Trophoblast cell (in vitro differentiated cells and primary cell): Measurements from ENCODE around the gene CUL3.

Experiments
- DNase-seq, 2 donors: peaks; one replicate each; pipeline ENCODE4 v3.0.0-alpha.2; 2016
- H2AFZ ChIP-seq: 2 replicates; pipeline ENCODE4 v1.6.1; 2013; ENCODE audit warnings: low read length, moderate library complexity, mild to moderate bottlenecking; ENCODE audit not compliant: insufficient read depth, poor library complexity
- H2AK5ac ChIP-seq: 2 replicates; pipeline ENCODE4 v1.6.1; 2013; ENCODE audit warnings: mild to moderate bottlenecking, low read length
- H2BK120ac ChIP-seq: 2 replicates; pipeline ENCODE4 v1.6.1; 2013; ENCODE audit warnings: low read length, mild to moderate bottlenecking, moderate library complexity; ENCODE audit not compliant: insufficient read depth, poor library complexity
- H2BK12ac ChIP-seq: 2 replicates; pipeline ENCODE4 v1.6.1; 2013; ENCODE audit warnings: mild to moderate bottlenecking, low read length, moderate library complexity
- H2BK5ac ChIP-seq: 2 replicates; pipeline ENCODE4 v1.6.1; 2013; ENCODE audit warnings: low read length, low read depth, moderate library complexity, mild to moderate bottlenecking; ENCODE audit not compliant: poor library complexity
- H3K14ac ChIP-seq: 2 replicates; pipeline ENCODE4 v1.6.1; 2013; ENCODE audit warnings: mild to moderate bottlenecking, low read length
- H3K18ac ChIP-seq: 2 replicates; pipeline ENCODE4 v1.6.1; 2013; ENCODE audit warnings: mild to moderate bottlenecking, low read length
- H3K23ac ChIP-seq: 2 replicates; pipeline ENCODE4 v1.6.1; 2013; ENCODE audit warnings: low read length
- H3K27ac ChIP-seq: 2 replicates; pipeline ENCODE4 v1.5.1; 2013; ENCODE audit warnings: low read depth, mild to moderate bottlenecking, inconsistent platforms, low read length, moderate library complexity
- H3K27me3 ChIP-seq: 2 replicates; pipeline ENCODE4 v1.6.1; 2013; ENCODE audit warnings: inconsistent platforms, mild to moderate bottlenecking, low read length, moderate library complexity; ENCODE audit not compliant: insufficient read depth
- H3K36me3 ChIP-seq, 2 experiments: 1 replicate in 1 of 2; 2 replicates in 1 of 2; pipeline ENCODE4 v1.6.1; 2013; ENCODE audit warnings: low read length in 2 of 2, mild to moderate bottlenecking in 2 of 2, moderate library complexity in 1 of 2; ENCODE audit not compliant: insufficient read depth in 2 of 2, control insufficient read depth in 1 of 2
- H3K4ac ChIP-seq: 2 replicates; pipeline ENCODE4 v1.6.1; 2013; ENCODE audit warnings: low read depth, mild to moderate bottlenecking, low read length, moderate library complexity
- H3K4me1 ChIP-seq, 2 experiments: 1 replicate in 1 of 2; 2 replicates in 1 of 2; pipeline ENCODE4 v1.6.1; 2013; ENCODE audit warnings: low read length in 2 of 2, mild to moderate bottlenecking in 2 of 2, moderate library complexity in 1 of 2; ENCODE audit not compliant: insufficient read depth in 2 of 2, control insufficient read depth in 1 of 2
- H3K4me2 ChIP-seq: 2 replicates; pipeline ENCODE4 v1.6.1; 2013; ENCODE audit warnings: inconsistent platforms, mild to moderate bottlenecking, low read length, moderate library complexity
- H3K4me3 ChIP-seq: 2 replicates; pipeline ENCODE4 v1.5.1; 2013; ENCODE audit warnings: mild to moderate bottlenecking, low read depth, low read length, inconsistent platforms
- H3K79me1 ChIP-seq: one replicate; pipeline ENCODE4 v1.6.1; 2013; ENCODE audit warnings: low read length
- H3K79me2 ChIP-seq: 2 replicates; pipeline ENCODE4 v1.6.1; 2013; ENCODE audit warnings: low read length, mild to moderate bottlenecking; ENCODE audit not compliant: control insufficient read depth, insufficient read depth, poor library complexity
- H3K9ac ChIP-seq: 2 replicates; pipeline ENCODE4 v1.6.1; 2013; ENCODE audit warnings: mild to moderate bottlenecking, low read length
- H3K9me3 ChIP-seq: 2 replicates; pipeline ENCODE4 v1.6.1; 2013; ENCODE audit warnings: low read depth, mild to moderate bottlenecking, control low read depth, inconsistent platforms, low read length; ENCODE audit not compliant: insufficient read depth
- H4K12ac ChIP-seq: 2 replicates; pipeline ENCODE4 v1.6.1; 2013; ENCODE audit warnings: low read depth, mild to moderate bottlenecking, low read length, moderate library complexity
- H4K8ac ChIP-seq: 2 replicates; pipeline ENCODE4 v1.6.1; 2013; ENCODE audit warnings: low read depth, mild to moderate bottlenecking, low read length, moderate library complexity
- H4K91ac ChIP-seq: one replicate; pipeline ENCODE4 v1.6.1; 2013; ENCODE audit warnings: low read depth, mild to moderate bottlenecking, low read length, moderate library complexity
- WGBS: extraction: QIAGEN DNeasy Blood & Tissue Kit; methylation state at CpG from one replicate; pipeline ENCODE4 v1.1.7; 2013; ENCODE audit warnings: missing lambda C conversion rate; ENCODE audit not compliant: insufficient read length, insufficient coverage; ENCODE audit errors: extremely low coverage; 5-methylcytosine and 5-hydroxymethylcytosine counted together

Gene CUL3

DNA sequence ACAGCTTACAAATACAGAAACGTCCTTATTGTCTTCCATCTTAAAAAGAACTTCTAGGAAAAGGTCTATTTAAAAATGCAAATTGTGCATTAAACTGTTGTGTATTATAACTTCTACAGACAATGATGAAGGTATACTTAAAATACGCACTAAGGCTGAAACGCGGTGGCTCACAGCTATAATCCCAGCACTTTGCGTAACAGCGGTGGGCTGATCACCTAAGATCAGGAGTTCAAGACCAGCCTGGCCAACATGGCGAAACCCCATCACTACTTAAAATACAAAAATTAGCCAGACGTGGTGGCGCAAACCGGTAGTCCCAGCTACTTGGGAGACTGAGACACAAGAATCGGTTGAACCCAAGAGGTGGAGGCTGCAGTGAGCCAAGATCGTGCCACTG is 4.9 kb downstream of the CUL3 start:
- H3K79me1 ChIP-seq: peaks cover 8% of the 10 kb centered on the region
- H3K18ac ChIP-seq: no peak overlapping the region
- H3K27me3 ChIP-seq: no peaks in the 10 kb centered on the region
- H4K8ac ChIP-seq: no peak overlapping the region
- no peak overlapping the region for H2BK5ac ChIP-seq
- H2BK120ac ChIP-seq: no peak overlapping the region
- no peak overlapping the region for H3K27ac ChIP-seq
- WGBS: no CpG with 5 or more reads among the region's 12 CpGs
- H3K36me3 ChIP-seq: peaks cover 0 to 12% of the 10 kb centered on the region in 2 experiments
- no peak overlapping the region for H3K4me2 ChIP-seq
- H3K4me3 ChIP-seq: no peak overlapping the region
- H3K23ac ChIP-seq: no peak overlapping the region
- no peak overlapping the region for H4K91ac ChIP-seq
- H2AK5ac ChIP-seq: no peak overlapping the region
- no peak overlapping the region for H2BK12ac ChIP-seq
- H4K12ac ChIP-seq: no peak overlapping the region
- H2AFZ ChIP-seq: no peak overlapping the region
- H3K4ac ChIP-seq: peak overlapping the region; percentile 97
- peaks cover 2 to 4% of the 10 kb centered on the region in 2 experiments for H3K4me1 ChIP-seq
- H3K79me2 ChIP-seq: peaks cover 30% of the 10 kb centered on the region
- DNase-seq: no peak
- no peak overlapping the region for H3K9ac ChIP-seq
- no peak overlapping the region for H3K14ac ChIP-seq
- no peaks in the 10 kb centered on the region for H3K9me3 ChIP-seq

GRCh38 chr2:224579411-224579810 is 5.8 kb downstream of the CUL3 start:
- H2BK12ac ChIP-seq: no peak overlapping the region
- H2BK120ac ChIP-seq: no peak overlapping the region
- H3K27ac ChIP-seq: no peak overlapping the region
- no peak overlapping the region for H3K23ac ChIP-seq
- no peak overlapping the region for H4K12ac ChIP-seq
- H2BK5ac ChIP-seq: no peak overlapping the region
- H3K4me2 ChIP-seq: no peak overlapping the region
- H3K79me1 ChIP-seq: peaks cover 2% of the 10 kb centered on the region
- no peak overlapping the region for H3K4me3 ChIP-seq
- no CpG with 5 or more reads among the region's 2 CpGs for WGBS
- no peak overlapping the region for H3K18ac ChIP-seq
- no peak overlapping the region for H3K9ac ChIP-seq
- no peak overlapping the region for H3K14ac ChIP-seq
- no peak overlapping the region for H4K8ac ChIP-seq
- H3K4me1 ChIP-seq: peaks cover 2 to 5% of the 10 kb centered on the region in 2 experiments
- H2AK5ac ChIP-seq: no peak overlapping the region
- no peaks in the 10 kb centered on the region for H3K27me3 ChIP-seq
- no peaks in the 10 kb centered on the region for H3K9me3 ChIP-seq
- H3K79me2 ChIP-seq: peaks cover 23% of the 10 kb centered on the region
- no peak overlapping the region for H2AFZ ChIP-seq
- no peak overlapping the region for H4K91ac ChIP-seq
- H3K4ac ChIP-seq: no peak overlapping the region
- no peak for DNase-seq
- peaks cover 0 to 12% of the 10 kb centered on the region in 2 experiments for H3K36me3 ChIP-seq

DNA sequence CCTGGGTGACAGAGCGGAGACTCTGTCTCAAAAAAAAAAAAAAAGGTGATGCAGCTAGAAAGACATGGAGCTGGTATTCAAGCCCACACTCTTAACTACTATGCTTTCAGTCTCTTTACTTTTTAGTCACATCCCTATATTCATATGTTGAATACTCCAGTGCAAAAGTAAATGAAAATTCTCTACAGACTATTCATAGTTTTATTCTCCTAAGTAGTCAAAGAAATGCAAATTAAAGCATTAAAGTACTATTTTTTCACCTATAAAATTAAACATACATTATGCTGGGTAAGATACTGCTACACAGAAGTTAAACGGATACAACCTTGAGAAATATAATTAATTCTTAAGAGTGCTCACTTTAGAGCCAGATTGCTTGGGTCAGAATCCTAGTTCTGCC is 7.6 kb downstream of the CUL3 start:
- WGBS: no CpG with 5 or more reads among the region's 2 CpGs
- Histone ChIP-seq H3K18ac (no peak overlapping the region), H4K12ac (no peak overlapping the region), H3K4me2 (no peak overlapping the region), H4K91ac (no peak overlapping the region), H2BK5ac (no peak overlapping the region), H4K8ac (no peak overlapping the region), H3K4me1 (peaks cover 0 to 3% of the 10 kb centered on the region in 2 experiments), H2BK12ac (no peak overlapping the region), H3K9me3 (no peaks in the 10 kb centered on the region), H2AK5ac (no peak overlapping the region), H3K14ac (no peak overlapping the region), H3K36me3 (peaks cover 0 to 9% of the 10 kb centered on the region in 2 experiments), H3K9ac (no peak overlapping the region), H3K23ac (no peak overlapping the region), H3K4ac (peak overlapping the region; percentile 79), H3K79me2 (peaks cover 15% of the 10 kb centered on the region), H2BK120ac (no peak overlapping the region), H2AFZ (no peak overlapping the region), H3K79me1 (no peaks in the 10 kb centered on the region), H3K27me3 (no peaks in the 10 kb centered on the region), H3K4me3 (no peak overlapping the region), H3K27ac (no peak overlapping the region)
- no peak for DNase-seq

DNA sequence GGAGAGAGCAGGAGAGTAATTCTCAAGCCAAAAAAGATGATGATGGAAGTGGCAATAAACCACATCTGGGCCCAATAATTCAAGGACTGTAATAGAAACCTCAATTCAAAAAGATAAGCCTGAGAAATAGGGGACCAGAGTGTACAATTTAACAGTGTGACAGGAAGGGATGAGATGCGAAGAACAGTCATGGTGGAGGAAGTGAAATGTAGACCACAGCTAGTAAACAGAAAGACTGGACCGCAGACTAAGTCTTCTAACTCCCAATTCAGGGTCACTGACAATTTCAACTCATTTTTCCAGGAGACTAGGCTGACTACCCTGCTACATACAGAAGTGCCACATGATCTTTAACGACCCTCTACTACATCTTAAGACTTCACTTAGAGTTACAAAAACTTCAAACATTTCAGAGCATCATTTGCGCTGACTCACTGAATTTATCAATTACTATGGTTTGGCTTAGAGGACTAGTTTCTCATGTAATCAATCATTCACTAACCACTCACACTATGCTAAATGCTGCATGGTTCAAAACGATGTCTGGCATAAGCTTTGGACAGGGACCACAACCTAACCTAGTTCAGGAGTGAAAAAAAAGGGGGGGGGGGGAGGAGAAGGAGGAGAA is 9.0 kb downstream of the CUL3 start:
- no peak overlapping the region for H3K23ac ChIP-seq
- no peak overlapping the region for H3K27ac ChIP-seq
- no peak overlapping the region for H3K18ac ChIP-seq
- no peak overlapping the region for H3K14ac ChIP-seq
- H2BK5ac ChIP-seq: no peak overlapping the region
- H3K9ac ChIP-seq: no peak overlapping the region
- H3K9me3 ChIP-seq: no peaks in the 10 kb centered on the region
- peaks cover 0 to 5% of the 10 kb centered on the region in 2 experiments for H3K36me3 ChIP-seq
- no peak overlapping the region for H4K8ac ChIP-seq
- DNase-seq: no peak
- no CpG with 5 or more reads among the region's 5 CpGs for WGBS
- no peak overlapping the region for H3K4me2 ChIP-seq
- H3K79me1 ChIP-seq: no peaks in the 10 kb centered on the region
- no peak overlapping the region for H4K12ac ChIP-seq
- no peak overlapping the region for H2BK120ac ChIP-seq
- H3K4me3 ChIP-seq: no peak overlapping the region
- H2BK12ac ChIP-seq: no peak overlapping the region
- H3K4me1 ChIP-seq: peaks cover 0 to 3% of the 10 kb centered on the region in 2 experiments
- no peaks in the 10 kb centered on the region for H3K27me3 ChIP-seq
- no peak overlapping the region for H2AK5ac ChIP-seq
- peaks cover 9% of the 10 kb centered on the region for H3K79me2 ChIP-seq
- no peak overlapping the region for H4K91ac ChIP-seq
- peak overlapping the region; percentile 72 for H3K4ac ChIP-seq
- H2AFZ ChIP-seq: no peak overlapping the region
